Thyroid gland (tissue), 4 donors: ENCODE results near the gene TBC1D2B. TPM values are rescaled to one million over a fixed set of nuclear protein-coding genes. Genes with fewer than 3 reads are reported as not detected.

Experiments used
- DNase-seq, 2 donors: peaks; one replicate each; pipeline ENCODE4 v3.0.0-alpha.2; 2019
- H3K27ac ChIP-seq, 3 donors: fragments of 200-600 bp; sonication (generic); 1 replicate in 2 of 3; 2 replicates in 1 of 3; pipeline ENCODE4 v1.5.1; 2016 to 2019; ENCODE audit warnings: mild to moderate bottlenecking in 1 of 3, moderate library complexity in 1 of 3
- H3K27me3 ChIP-seq: fragments of 200-600 bp; sonication (generic); one replicate; pipeline ENCODE4 v1.5.1; 2019
- H3K36me3 ChIP-seq, 2 donors: fragments of 200-600 bp; sonication (generic); one replicate each; pipeline ENCODE4 v1.5.1; 2016 to 2019
- H3K4me1 ChIP-seq, 2 donors: fragments of 200-600 bp; sonication (generic); one replicate each; pipeline ENCODE4 v1.5.1; 2017 to 2019
- H3K4me3 ChIP-seq, 3 donors: fragments of 200-600 bp; sonication (generic); replicated peaks in 1 of 3; 1 replicate in 2 of 3; 2 replicates in 1 of 3; pipeline ENCODE4 v1.5.1; 2016; ENCODE audit warnings: mild to moderate bottlenecking in 1 of 3
- H3K9me3 ChIP-seq: fragments of 200-600 bp; sonication (generic); one replicate; pipeline ENCODE4 v1.5.1; 2017
- CTCF ChIP-seq, 6 experiments: fragments of 200-600 bp in 3 of 6; fragments of 450-650 bp in 3 of 6; sonication (generic) in 3 of 6; IDR thresholded peaks; one replicate each; pipeline ENCODE4 v1.5.1; 2016 to 2019; ENCODE audit warnings: antibody characterized with exemption in 6 of 6, mild to moderate bottlenecking in 2 of 6, inconsistent platforms in 1 of 6, moderate library complexity in 1 of 6
- POLR2A ChIP-seq, 2 donors: fragments of 450-650 bp; IDR thresholded peaks; one replicate each; pipeline ENCODE4 v1.6.1; 2017; ENCODE audit warnings: antibody characterized with exemption in 2 of 2, mild to moderate bottlenecking in 2 of 2, moderate library complexity in 1 of 2
- WGBS, 2 donors: methylation state at CpG; one replicate each; pipeline ENCODE4 v1.1.5; 2017; 5-methylcytosine and 5-hydroxymethylcytosine counted together
- intact Hi-C: fragments of 100-400 bp; cut with DNase I; formaldehyde crosslinking; loops from one replicate; pipeline ENCODE4 v1.15.1; 2023
- total RNA-seq, 4 donors: library from RNA; depleted of rRNA; stranded (reverse); fragments of >200 nt; gene quantifications; one replicate each; pipeline ENCODE4 v1.2.3, GENCODE V29; 2016

The TBC1D2B gene
- total RNA-seq, 4 donors from 2014 or later: 32.8 to 54.0 (median 40.1) TPM

DNA sequence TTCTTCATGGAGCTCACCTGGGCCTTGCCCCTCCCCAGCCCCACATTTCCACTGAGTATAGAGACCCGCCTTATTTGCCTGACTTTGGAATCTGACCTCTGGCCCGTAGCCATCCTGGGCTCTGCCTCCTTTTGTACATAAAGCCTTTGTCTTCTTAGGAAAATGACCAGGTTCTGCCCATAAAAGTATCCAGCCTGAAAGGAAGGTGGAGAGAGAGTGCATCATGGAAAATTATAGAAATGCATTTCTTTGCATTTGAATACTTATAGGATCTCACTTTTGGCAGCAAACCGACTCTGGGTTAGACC lies 11.2 kb upstream of the TBC1D2B start:
- H3K27me3 ChIP-seq: no peaks in the 10 kb centered on the region
- H3K4me1 ChIP-seq: peaks cover 0 to 14% of the 10 kb centered on the region in 2 donors
- no peak for TF ChIP-seq CTCF (IDR thresholded peaks at IDR 0.05)
- no peak for TF ChIP-seq POLR2A (IDR thresholded peaks at IDR 0.05)
- no peaks in the 10 kb centered on the region for H3K9me3 ChIP-seq
- WGBS, 2 donors: 83 to 92% methylated on average over 3 of the region's 3 CpGs
- no peak overlapping the region for H3K27ac ChIP-seq
- intact Hi-C loops: no loop called here
- no peak overlapping the region for H3K4me3 ChIP-seq
- H3K36me3 ChIP-seq: no peaks in the 10 kb centered on the region
- no peak for DNase-seq

- no peaks in the 10 kb centered on the region for H3K36me3 ChIP-seq
- H3K9me3 ChIP-seq: no peaks in the 10 kb centered on the region
- H3K4me3 ChIP-seq: no peak overlapping the region
- intact Hi-C loops: no loop called here
- TF ChIP-seq POLR2A (IDR thresholded peaks at IDR 0.05) (no peak), CTCF (IDR thresholded peaks at IDR 0.05) (no peak)
- WGBS, 2 donors: 88 to 89% methylated on average over 12 of the region's 12 CpGs
- H3K27ac ChIP-seq: no peak overlapping the region
- H3K27me3 ChIP-seq: no peaks in the 10 kb centered on the region
- no peak for DNase-seq
- H3K4me1 ChIP-seq: peaks cover 0 to 14% of the 10 kb centered on the region in 2 donors
These were observed 10.7 kb upstream of the TBC1D2B start for GRCh38 chr15:78087951-78088772.

GRCh38 chr15:78085928-78086327 lies 8.4 kb upstream of the TBC1D2B start:
- no peaks in the 10 kb centered on the region for H3K9me3 ChIP-seq
- DNase-seq: no peak
- H3K4me1 ChIP-seq: peaks cover 0 to 3% of the 10 kb centered on the region in 2 donors
- intact Hi-C loops: no loop called here
- H3K27ac ChIP-seq: no peak overlapping the region
- H3K27me3 ChIP-seq: no peaks in the 10 kb centered on the region
- TF ChIP-seq POLR2A (IDR thresholded peaks at IDR 0.05) (no peak), CTCF (IDR thresholded peaks at IDR 0.05) (no peak)
- H3K36me3 ChIP-seq: no peaks in the 10 kb centered on the region
- no peak overlapping the region for H3K4me3 ChIP-seq
- 74 to 79% methylated on average over 1 of the region's 1 CpG for WGBS, 2 donors

DNA sequence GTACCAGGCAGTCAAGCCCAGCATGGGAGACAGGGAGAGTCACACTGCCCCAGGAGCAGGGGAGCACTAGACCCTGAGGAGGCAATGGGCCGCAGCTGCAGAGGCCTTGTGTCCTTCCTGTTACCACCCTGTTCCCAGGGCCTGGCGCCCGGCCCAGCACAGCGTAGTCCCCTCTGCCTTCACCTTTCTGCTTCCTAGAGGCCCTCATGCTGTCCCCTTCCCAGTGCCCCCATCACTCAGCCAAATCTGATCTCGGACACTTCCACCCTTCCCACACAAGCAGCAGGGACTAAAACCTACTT lies 6.9 kb upstream of the TBC1D2B start:
- DNase-seq: no peak
- Histone ChIP-seq H3K27me3 (no peaks in the 10 kb centered on the region), H3K4me3 (no peak overlapping the region), H3K4me1 (peaks cover 0 to 3% of the 10 kb centered on the region in 2 donors), H3K9me3 (no peaks in the 10 kb centered on the region), H3K36me3 (no peaks in the 10 kb centered on the region), H3K27ac (no peak overlapping the region)
- intact Hi-C loops: no loop called here
- TF ChIP-seq CTCF (IDR thresholded peaks at IDR 0.05) (no peak), POLR2A (IDR thresholded peaks at IDR 0.05) (no peak)
- 62 to 72% methylated on average over 5 of the region's 5 CpGs for WGBS, 2 donors

GRCh38 chr15:78083687-78084448 lies 6.4 kb upstream of the TBC1D2B start:
- no peak overlapping the region for H3K27ac ChIP-seq
- WGBS, 2 donors: 90 to 100% methylated on average over 3 to 6 of the region's 6 CpGs
- intact Hi-C loops: no loop called here

More at GRCh38 chr15:78083687-78084448, 6.4 kb upstream of the TBC1D2B start:
- no peaks in the 10 kb centered on the region for H3K36me3 ChIP-seq
- no peaks in the 10 kb centered on the region for H3K9me3 ChIP-seq
- H3K27me3 ChIP-seq: no peaks in the 10 kb centered on the region
- peaks cover 0 to 3% of the 10 kb centered on the region in 2 donors for H3K4me1 ChIP-seq
- TF ChIP-seq CTCF (IDR thresholded peaks at IDR 0.05) (no peak), POLR2A (IDR thresholded peaks at IDR 0.05) (no peak)
- H3K4me3 ChIP-seq: no peak overlapping the region
- DNase-seq: no peak
